ENCODE data around the gene RNF187.
"Not testable (repeated sequence)": the region's sequence is repeated elsewhere in the genome, so short reads cannot be mapped to it uniquely, and the experiment has no call there.

Gene RNF187

GRCh38 chr1:228500143-228500734 lies 13.1 kb downstream of the RNF187 start:
- H3K4me3 ChIP-seq (ENCODE audit: low read depth, low read length), result no peak overlapping the region
- no peak for TF ChIP-seq CTCF (IDR thresholded peaks at IDR 0.05; ENCODE audit: low read depth, low read length, missing control alignments)
- DNase-seq (ENCODE audit: low read depth), result no peak

- H3K4me3 ChIP-seq (ENCODE audit: low read depth, low read length), result peak overlapping the region; percentile 8; the same call in 1 of the 2 replicates
- TF ChIP-seq CTCF (IDR thresholded peaks at IDR 0.05; ENCODE audit: low read depth, low read length, missing control alignments), result peak; percentile 96
- peak; percentile 77 for DNase-seq (ENCODE audit: low read depth)
Measured at GRCh38 chr1:228500901-228501871, 14.0 kb downstream of the RNF187 start.

GRCh38 chr1:228502522-228502921 lies 15.3 kb downstream of the RNF187 start:
- no peak overlapping the region for H3K4me3 ChIP-seq (ENCODE audit: low read depth, low read length)
- no peak for DNase-seq (ENCODE audit: low read depth)
- TF ChIP-seq CTCF (IDR thresholded peaks at IDR 0.05; ENCODE audit: low read depth, low read length, missing control alignments), result no peak

GRCh38 chr1:228505944-228506343 lies 18.8 kb downstream of the RNF187 start:
- DNase-seq (ENCODE audit: low read depth); H3K4me3 ChIP-seq (ENCODE audit: low read depth, low read length): not testable (repeated sequence)

- DNase-seq (ENCODE audit: low read depth), result no peak
- no peak overlapping the region for H3K4me3 ChIP-seq (ENCODE audit: low read depth, low read length)
- no peak for TF ChIP-seq CTCF (IDR thresholded peaks at IDR 0.05; ENCODE audit: low read depth, low read length, missing control alignments)
Measured at GRCh38 chr1:228507961-228508652, 20.9 kb downstream of the RNF187 start.

GRCh38 chr1:228508840-228509415 lies 21.7 kb downstream of the RNF187 start:
- no peak for DNase-seq (ENCODE audit: low read depth)
- TF ChIP-seq CTCF (IDR thresholded peaks at IDR 0.05; ENCODE audit: low read depth, low read length, missing control alignments), result no peak
- no peak overlapping the region for H3K4me3 ChIP-seq (ENCODE audit: low read depth, low read length)
